Measurements from ENCODE around the gene USF2. TPM values are rescaled to one million over a fixed set of nuclear protein-coding genes. Genes with fewer than 3 reads are reported as not detected.
A peak's percentile ranks its signal among the peaks of the same experiment; 100 is the strongest.
"Not testable (repeated sequence)": the region's sequence is repeated elsewhere in the genome, so short reads cannot be mapped to it uniquely, and the experiment has no call there.

USF2 gene
- total RNA-seq, 1 experiment from 2014 or later = 123 TPM

DNA sequence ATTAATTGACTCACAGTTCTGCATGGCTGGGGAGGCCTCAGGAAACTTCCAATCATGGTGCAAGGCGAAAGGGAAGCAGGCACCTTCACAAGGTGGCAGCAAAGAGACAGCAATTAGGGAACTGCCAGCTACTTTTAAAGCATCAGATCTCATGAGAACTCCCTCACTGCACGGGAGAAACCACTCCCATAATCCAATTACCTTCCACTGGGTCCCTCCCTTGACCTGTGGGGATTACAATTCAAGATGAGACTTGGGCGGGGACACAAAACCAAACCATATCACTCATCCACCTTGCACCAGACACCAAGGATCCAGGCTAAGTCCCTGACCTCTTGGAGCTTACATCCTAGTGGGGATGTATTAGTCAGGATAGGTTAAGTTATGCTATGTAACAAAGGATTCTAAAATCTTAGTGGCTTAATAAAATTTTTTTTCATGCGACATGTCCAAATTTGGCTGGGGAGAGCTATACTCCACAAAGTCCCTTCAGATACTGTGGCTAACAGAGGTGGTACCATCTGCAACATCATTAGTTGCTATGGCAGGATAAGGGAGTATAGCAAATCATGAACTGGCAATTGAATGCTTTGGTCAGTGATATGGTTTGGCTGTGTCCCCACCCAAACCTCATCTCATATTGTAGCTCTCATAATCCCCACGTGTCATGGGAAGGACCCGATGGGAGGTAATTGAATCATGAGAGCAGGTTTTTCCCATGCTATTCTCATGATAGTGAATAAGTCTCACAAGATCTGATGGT lies 31.9 kb upstream of the USF2 start:
- H3K79me2 ChIP-seq (ENCODE audit: insufficient read depth, low read length) = no peaks in the 10 kb centered on the region
- no peak overlapping the region for H3K9ac ChIP-seq (ENCODE audit: extremely low read depth, insufficient read length, low read length)
- H2BK120ac ChIP-seq (ENCODE audit: low read depth, low read length, poor library complexity, severe bottlenecking) = no peak overlapping the region
- Mint-ChIP-seq H3K36me3 (ENCODE audit: insufficient read depth in 1 of 3, low read depth in 3 of 3) (peaks cover 5 to 21% (median 7%) of the 10 kb centered on the region in 3 experiments; a peak in 6 of 7 replicates), H3K27ac (no peak overlapping the region), H3K4me1 (no peaks in the 10 kb centered on the region), H3K9me3 (peaks cover 24 to 36% of the 10 kb centered on the region in 2 experiments), H3K4me3 (no peak overlapping the region), H3K27me3 (ENCODE audit: low read depth) (peaks cover 19% of the 10 kb centered on the region)
- TF ChIP-seq CTCF (conservative IDR thresholded peaks at IDR 0.05) = peak; percentile 58; the same call in 2 of the 3 replicates
- no peak overlapping the region for H2BK15ac ChIP-seq (ENCODE audit: low read depth, low read length)
- no peaks in the 10 kb centered on the region; the same call in 1 of the 2 replicates for H3K4me1 ChIP-seq (ENCODE audit: insufficient read depth, low read length)
- H3K27ac ChIP-seq (ENCODE audit: insufficient read length, low read depth, low read length) = no peak overlapping the region
- H2AK5ac ChIP-seq (ENCODE audit: insufficient read length, low read length) = no peak overlapping the region
- H2BK12ac ChIP-seq (ENCODE audit: insufficient read length, low read depth, low read length) = no peak overlapping the region
- no peaks in the 10 kb centered on the region for H3K9me3 ChIP-seq (ENCODE audit: control insufficient read depth, low read depth, low read length)
- no peak overlapping the region for H3K18ac ChIP-seq (ENCODE audit: insufficient read length, low read depth, low read length)
- no peaks in the 10 kb centered on the region for H3K27me3 ChIP-seq (ENCODE audit: insufficient read depth, low read length)
- H3T11ph ChIP-seq (ENCODE audit: low read length) = no peak overlapping the region
- H4K91ac ChIP-seq (ENCODE audit: insufficient read length, low read depth, low read length) = no peak overlapping the region
- no peak overlapping the region for H2BK20ac ChIP-seq (ENCODE audit: low read depth, low read length, poor library complexity, severe bottlenecking)
- no peak overlapping the region for H3K23ac ChIP-seq (ENCODE audit: insufficient read length, low read depth, low read length)
- H3K79me1 ChIP-seq (ENCODE audit: insufficient read depth, low read depth, low read length, poor library complexity, severe bottlenecking) = no peaks in the 10 kb centered on the region
- no peak overlapping the region for H4K5ac ChIP-seq (ENCODE audit: insufficient read length, low read depth, low read length)
- no peaks in the 10 kb centered on the region for H3K23me2 ChIP-seq (ENCODE audit: insufficient read length, low read depth, low read length, poor library complexity, severe bottlenecking)
- DNase-seq = no peak
- H4K8ac ChIP-seq (replicated peaks; ENCODE audit: insufficient read length, low read depth, low read length) = no peak overlapping the region
- no peaks in the 10 kb centered on the region for H4K20me1 ChIP-seq (ENCODE audit: control insufficient read depth, insufficient read depth, insufficient read length)
- WGBS (ENCODE audit: extremely low coverage, insufficient read length, low lambda C conversion rate) = no CpG with 5 or more reads among the region's 6 CpGs
- H3K4ac ChIP-seq (ENCODE audit: low read depth, low read length) = no peak overlapping the region
- no peak overlapping the region for H3K4me2 ChIP-seq (ENCODE audit: insufficient read depth, insufficient read length, low read length)
- H2AFZ ChIP-seq (ENCODE audit: low read length) = no peak overlapping the region
- H2BK5ac ChIP-seq (ENCODE audit: insufficient read length, low read length) = no peak overlapping the region
- H3K14ac ChIP-seq (ENCODE audit: insufficient read depth, low read length) = no peak overlapping the region
- H3K56ac ChIP-seq (ENCODE audit: insufficient read length, low read depth, low read length) = no peak overlapping the region

- H3K4me2 ChIP-seq (ENCODE audit: insufficient read depth, insufficient read length, low read length); H3K4me1 ChIP-seq (ENCODE audit: insufficient read depth, low read length); H3K27ac Mint-ChIP-seq; H3K27me3 ChIP-seq (ENCODE audit: insufficient read depth, low read length); H3K4me1 Mint-ChIP-seq; H2BK20ac ChIP-seq (ENCODE audit: low read depth, low read length, poor library complexity, severe bottlenecking); H3K9me3 ChIP-seq (ENCODE audit: control insufficient read depth, low read depth, low read length); H2BK12ac ChIP-seq (ENCODE audit: insufficient read length, low read depth, low read length); DNase-seq; H4K8ac ChIP-seq (replicated peaks; ENCODE audit: insufficient read length, low read depth, low read length); H3K23me2 ChIP-seq (ENCODE audit: insufficient read length, low read depth, low read length, poor library complexity, severe bottlenecking); H3K9ac ChIP-seq (ENCODE audit: extremely low read depth, insufficient read length, low read length); H2BK120ac ChIP-seq (ENCODE audit: low read depth, low read length, poor library complexity, severe bottlenecking); H3K4ac ChIP-seq (ENCODE audit: low read depth, low read length); H3K27ac ChIP-seq (ENCODE audit: insufficient read length, low read depth, low read length); H3K79me1 ChIP-seq (ENCODE audit: insufficient read depth, low read depth, low read length, poor library complexity, severe bottlenecking); H2AFZ ChIP-seq (ENCODE audit: low read length); H4K20me1 ChIP-seq (ENCODE audit: control insufficient read depth, insufficient read depth, insufficient read length); H3K14ac ChIP-seq (ENCODE audit: insufficient read depth, low read length); H4K91ac ChIP-seq (ENCODE audit: insufficient read length, low read depth, low read length); H3K18ac ChIP-seq (ENCODE audit: insufficient read length, low read depth, low read length); H2BK5ac ChIP-seq (ENCODE audit: insufficient read length, low read length); H2AK5ac ChIP-seq (ENCODE audit: insufficient read length, low read length); H4K5ac ChIP-seq (ENCODE audit: insufficient read length, low read depth, low read length); H3K56ac ChIP-seq (ENCODE audit: insufficient read length, low read depth, low read length); H3K23ac ChIP-seq (ENCODE audit: insufficient read length, low read depth, low read length); H3K79me2 ChIP-seq (ENCODE audit: insufficient read depth, low read length); H3T11ph ChIP-seq (ENCODE audit: low read length); H3K4me3 Mint-ChIP-seq; H2BK15ac ChIP-seq (ENCODE audit: low read depth, low read length): not testable (repeated sequence)
- no CpG with 5 or more reads among the region's 1 CpG for whole genome bisulfite sequencing (ENCODE audit: extremely low coverage, insufficient read length, low lambda C conversion rate)
- Mint-ChIP-seq H3K9me3 (peaks cover 27 to 39% of the 10 kb centered on the region in 2 experiments), H3K27me3 (ENCODE audit: low read depth) (peaks cover 17% of the 10 kb centered on the region), H3K36me3 (ENCODE audit: insufficient read depth in 1 of 3, low read depth in 3 of 3) (peaks cover 5 to 23% (median 7%) of the 10 kb centered on the region in 3 experiments; a peak in 6 of 7 replicates)
Observed at GRCh38 chr19:35239597-35239996, 29.2 kb upstream of the USF2 start.
